ENCODE results near the gene NFKBIE. TPM values are rescaled to one million over a fixed set of nuclear protein-coding genes. Genes with fewer than 3 reads are reported as not detected.

NFKBIE gene
- total RNA-seq, 1 experiment from 2014 or later: 9.7 TPM

DNA sequence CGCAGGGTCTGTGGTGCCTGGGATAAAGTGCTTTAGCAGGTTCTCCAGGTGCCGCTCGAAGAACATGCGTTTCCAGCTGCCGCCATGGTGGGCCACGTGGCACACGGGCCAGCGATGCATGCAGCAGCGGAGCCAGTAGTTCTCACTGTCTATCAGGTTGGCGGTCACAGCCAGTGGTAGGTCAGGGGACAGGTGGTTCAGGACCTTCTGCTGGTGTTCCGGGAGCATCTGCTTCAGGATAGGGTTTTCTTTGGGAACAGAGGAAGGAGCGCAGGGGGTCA is 20.9 kb upstream of the NFKBIE start:
- Histone ChIP-seq H3K4ac (ENCODE audit: low read depth, low read length) (no peak overlapping the region), H3K27ac (ENCODE audit: insufficient read length, low read depth, low read length) (no peak overlapping the region), H2AFZ (ENCODE audit: low read length) (no peak overlapping the region), H3K4me2 (ENCODE audit: insufficient read depth, insufficient read length, low read length) (no peak overlapping the region), H3K23me2 (ENCODE audit: insufficient read length, low read depth, low read length, poor library complexity, severe bottlenecking) (no peaks in the 10 kb centered on the region), H3T11ph (ENCODE audit: low read length) (no peak overlapping the region), H3K18ac (ENCODE audit: insufficient read length, low read depth, low read length) (no peak overlapping the region), H3K27me3 (ENCODE audit: insufficient read depth, low read length) (no peaks in the 10 kb centered on the region; the same call in 1 of the 2 replicates), H3K14ac (ENCODE audit: insufficient read depth, low read length) (no peak overlapping the region; the same call in 1 of the 2 replicates), H4K20me1 (ENCODE audit: control insufficient read depth, insufficient read depth, insufficient read length) (no peaks in the 10 kb centered on the region), H2BK12ac (ENCODE audit: insufficient read length, low read depth, low read length) (no peak overlapping the region), H2AK5ac (ENCODE audit: insufficient read length, low read length) (no peak overlapping the region), H2BK20ac (ENCODE audit: low read depth, low read length, poor library complexity, severe bottlenecking) (no peak overlapping the region), H3K79me2 (ENCODE audit: insufficient read depth, low read length) (no peaks in the 10 kb centered on the region), H2BK15ac (ENCODE audit: low read depth, low read length) (no peak overlapping the region), H3K9me3 (ENCODE audit: control insufficient read depth, low read depth, low read length) (no peaks in the 10 kb centered on the region), H3K79me1 (ENCODE audit: insufficient read depth, low read depth, low read length, poor library complexity, severe bottlenecking) (no peaks in the 10 kb centered on the region), H2BK5ac (ENCODE audit: insufficient read length, low read length) (no peak overlapping the region), H2BK120ac (ENCODE audit: low read depth, low read length, poor library complexity, severe bottlenecking) (no peak overlapping the region), H4K91ac (ENCODE audit: insufficient read length, low read depth, low read length) (no peak overlapping the region), H3K56ac (ENCODE audit: insufficient read length, low read depth, low read length) (no peak overlapping the region), H3K4me1 (ENCODE audit: insufficient read depth, low read length) (no peaks in the 10 kb centered on the region), H3K9ac (ENCODE audit: extremely low read depth, insufficient read length, low read length) (no peak overlapping the region), H3K23ac (ENCODE audit: insufficient read length, low read depth, low read length) (no peak overlapping the region), H4K5ac (ENCODE audit: insufficient read length, low read depth, low read length) (no peak overlapping the region), H4K8ac (replicated peaks; ENCODE audit: insufficient read length, low read depth, low read length) (no peak overlapping the region)
- Mint-ChIP-seq H3K36me3 (ENCODE audit: insufficient read depth in 1 of 3, low read depth in 3 of 3) (no peaks in the 10 kb centered on the region), H3K4me3 (no peak overlapping the region), H3K4me1 (peaks cover 6 to 8% of the 10 kb centered on the region in 2 experiments; a peak in 3 of 4 replicates), H3K27ac (no peak overlapping the region), H3K27me3 (ENCODE audit: low read depth) (peaks cover 81% of the 10 kb centered on the region), H3K9me3 (no peaks in the 10 kb centered on the region)
- no peak for DNase-seq
- WGBS (ENCODE audit: extremely low coverage, insufficient read length, low lambda C conversion rate): no CpG with 5 or more reads among the region's 12 CpGs
- TF ChIP-seq, protein P1, sequence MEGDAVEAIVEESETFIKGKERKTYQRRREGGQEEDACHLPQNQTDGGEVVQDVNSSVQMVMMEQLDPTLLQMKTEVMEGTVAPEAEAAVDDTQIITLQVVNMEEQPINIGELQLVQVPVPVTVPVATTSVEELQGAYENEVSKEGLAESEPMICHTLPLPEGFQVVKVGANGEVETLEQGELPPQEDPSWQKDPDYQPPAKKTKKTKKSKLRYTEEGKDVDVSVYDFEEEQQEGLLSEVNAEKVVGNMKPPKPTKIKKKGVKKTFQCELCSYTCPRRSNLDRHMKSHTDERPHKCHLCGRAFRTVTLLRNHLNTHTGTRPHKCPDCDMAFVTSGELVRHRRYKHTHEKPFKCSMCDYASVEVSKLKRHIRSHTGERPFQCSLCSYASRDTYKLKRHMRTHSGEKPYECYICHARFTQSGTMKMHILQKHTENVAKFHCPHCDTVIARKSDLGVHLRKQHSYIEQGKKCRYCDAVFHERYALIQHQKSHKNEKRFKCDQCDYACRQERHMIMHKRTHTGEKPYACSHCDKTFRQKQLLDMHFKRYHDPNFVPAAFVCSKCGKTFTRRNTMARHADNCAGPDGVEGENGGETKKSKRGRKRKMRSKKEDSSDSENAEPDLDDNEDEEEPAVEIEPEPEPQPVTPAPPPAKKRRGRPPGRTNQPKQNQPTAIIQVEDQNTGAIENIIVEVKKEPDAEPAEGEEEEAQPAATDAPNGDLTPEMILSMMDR (conservative IDR thresholded peaks at IDR 0.05): no peak

Data from H9 (cell line).